Tibial nerve (tissue), 4 donors: ENCODE results near the gene SMIM10. TPM values are rescaled to one million over a fixed set of nuclear protein-coding genes. Genes with fewer than 3 reads are reported as not detected.

Source experiments
- DNase-seq, 2 donors: peaks; one replicate each; pipeline ENCODE4 v3.0.0-alpha.2; 2019; ENCODE audit warnings: low spot score in 2 of 2
- H3K27ac ChIP-seq, 4 donors: fragments of 200-600 bp; sonication (generic) in 3 of 4; one replicate each; pipeline ENCODE4 v1.5.1; 2017 to 2019; ENCODE audit warnings: mild to moderate bottlenecking in 1 of 4
- H3K27me3 ChIP-seq, 2 donors: fragments of 200-600 bp; sonication (generic) in 1 of 2; one replicate each; pipeline versions ENCODE4 v1.5.1 to v1.6.0; 2017 to 2019
- H3K36me3 ChIP-seq, 3 donors: fragments of 200-600 bp; sonication (generic); one replicate each; pipeline ENCODE4 v1.5.1; 2018 to 2019
- H3K4me1 ChIP-seq, 4 donors: fragments of 200-600 bp; sonication (generic) in 3 of 4; one replicate each; pipeline ENCODE4 v1.5.1; 2017 to 2019
- H3K4me3 ChIP-seq, 4 donors: fragments of 200-600 bp; sonication (generic) in 3 of 4; one replicate each; pipeline ENCODE4 v1.5.1; 2017 to 2019; ENCODE audit warnings: mild to moderate bottlenecking in 1 of 4, moderate library complexity in 1 of 4
- H3K9me3 ChIP-seq, 4 donors: fragments of 200-600 bp; sonication (generic) in 3 of 4; one replicate each; pipeline ENCODE4 v1.5.1; 2017 to 2019
- EP300 ChIP-seq, 2 donors: sonication (generic); formaldehyde crosslinking; IDR thresholded peaks; one replicate each; pipeline ENCODE4 v1.6.1; 2017; ENCODE audit warnings: antibody characterized with exemption in 2 of 2, mild to moderate bottlenecking in 1 of 2
- POLR2A ChIP-seq, 2 donors: fragments of 450-650 bp; IDR thresholded peaks; one replicate each; pipeline ENCODE4 v1.6.1; 2017; ENCODE audit warnings: antibody characterized with exemption in 2 of 2, mild to moderate bottlenecking in 2 of 2, moderate library complexity in 2 of 2
- WGBS, 2 donors: methylation state at CpG; one replicate each; pipeline ENCODE4 v1.1.5; 2018; 5-methylcytosine and 5-hydroxymethylcytosine counted together
- total RNA-seq, 4 donors: library from RNA; depleted of rRNA; stranded (reverse); fragments of >200 nt; gene quantifications; one replicate each; pipeline ENCODE4 v1.1.0, GENCODE V29; 2016
- TF ChIP-seq, protein P1 (sequence below), 5 experiments: fragments of 200-600 bp in 3 of 5; fragments of 450-650 bp in 2 of 5; sonication (generic) in 3 of 5; IDR thresholded peaks; one replicate each; pipeline ENCODE4 v1.5.1; 2016 to 2019; ENCODE audit warnings: antibody characterized with exemption in 5 of 5, mild to moderate bottlenecking in 3 of 5, moderate library complexity in 2 of 5

SMIM10 gene
- total RNA-seq, 4 donors from 2014 or later: 8.0 to 18.0 (median 16.0) TPM

DNA sequence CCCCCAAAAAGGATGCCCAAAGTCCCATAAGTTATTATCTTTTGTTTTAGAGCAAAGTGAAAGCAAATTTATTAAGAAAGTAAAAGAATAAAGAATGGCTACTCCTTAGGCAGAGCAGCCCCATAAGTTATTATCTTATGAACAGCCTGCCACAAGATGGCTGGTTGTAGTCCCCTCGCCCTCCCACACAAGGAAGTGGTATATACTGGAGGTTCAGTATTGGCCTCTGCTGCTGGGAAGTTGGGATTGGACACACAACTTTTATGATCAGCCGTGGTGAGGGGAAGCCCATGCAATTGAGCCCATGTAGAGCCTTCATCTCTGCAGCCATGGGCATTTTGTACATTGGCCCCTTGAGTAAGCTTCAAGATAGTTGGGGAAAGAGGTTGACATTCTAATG, 8.0 kb upstream of the SMIM10 start:
- DNase-seq: no peak
- WGBS, 2 donors: 72 to 93% methylated on average over 2 of the region's 2 CpGs
- no peak overlapping the region for H3K27ac ChIP-seq
- H3K4me3 ChIP-seq: no peak overlapping the region
- H3K36me3 ChIP-seq: no peaks in the 10 kb centered on the region
- no peaks in the 10 kb centered on the region for H3K9me3 ChIP-seq
- no peaks in the 10 kb centered on the region for H3K4me1 ChIP-seq
- TF ChIP-seq EP300 (IDR thresholded peaks at IDR 0.05): no peak
- TF ChIP-seq, protein P1, sequence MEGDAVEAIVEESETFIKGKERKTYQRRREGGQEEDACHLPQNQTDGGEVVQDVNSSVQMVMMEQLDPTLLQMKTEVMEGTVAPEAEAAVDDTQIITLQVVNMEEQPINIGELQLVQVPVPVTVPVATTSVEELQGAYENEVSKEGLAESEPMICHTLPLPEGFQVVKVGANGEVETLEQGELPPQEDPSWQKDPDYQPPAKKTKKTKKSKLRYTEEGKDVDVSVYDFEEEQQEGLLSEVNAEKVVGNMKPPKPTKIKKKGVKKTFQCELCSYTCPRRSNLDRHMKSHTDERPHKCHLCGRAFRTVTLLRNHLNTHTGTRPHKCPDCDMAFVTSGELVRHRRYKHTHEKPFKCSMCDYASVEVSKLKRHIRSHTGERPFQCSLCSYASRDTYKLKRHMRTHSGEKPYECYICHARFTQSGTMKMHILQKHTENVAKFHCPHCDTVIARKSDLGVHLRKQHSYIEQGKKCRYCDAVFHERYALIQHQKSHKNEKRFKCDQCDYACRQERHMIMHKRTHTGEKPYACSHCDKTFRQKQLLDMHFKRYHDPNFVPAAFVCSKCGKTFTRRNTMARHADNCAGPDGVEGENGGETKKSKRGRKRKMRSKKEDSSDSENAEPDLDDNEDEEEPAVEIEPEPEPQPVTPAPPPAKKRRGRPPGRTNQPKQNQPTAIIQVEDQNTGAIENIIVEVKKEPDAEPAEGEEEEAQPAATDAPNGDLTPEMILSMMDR (IDR thresholded peaks at IDR 0.05): no peak
- peaks cover 0 to 3% of the 10 kb centered on the region in 2 donors for H3K27me3 ChIP-seq

DNA sequence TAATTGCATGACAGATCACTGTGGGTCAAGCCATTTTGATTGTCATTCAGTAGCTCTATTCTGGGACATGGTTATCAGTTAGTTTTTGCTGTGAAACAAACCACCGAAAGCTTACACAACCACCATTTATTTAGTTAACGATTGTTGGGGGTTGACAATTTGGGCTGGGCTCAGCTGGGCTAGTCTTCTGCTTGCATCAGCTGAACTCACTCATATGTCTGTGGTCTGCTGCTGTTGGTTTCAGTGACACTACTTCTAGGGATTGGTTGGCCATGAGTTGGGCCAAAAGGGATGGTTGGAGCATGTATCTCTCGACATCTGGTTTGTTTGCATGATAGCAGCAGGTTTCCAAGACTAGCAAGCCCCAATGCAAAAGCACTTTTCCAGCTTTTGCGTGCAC, 5.3 kb upstream of the SMIM10 start:
- no peak for TF ChIP-seq POLR2A (IDR thresholded peaks at IDR 0.05)
- DNase-seq: no peak
- peaks cover 0 to 6% of the 10 kb centered on the region in 2 donors for H3K27me3 ChIP-seq
- H3K27ac ChIP-seq: no peak overlapping the region
- no peak overlapping the region for H3K4me3 ChIP-seq
- 81 to 89% methylated on average over 4 of the region's 4 CpGs for whole genome bisulfite sequencing, 2 donors
- H3K9me3 ChIP-seq: no peaks in the 10 kb centered on the region
- H3K36me3 ChIP-seq: no peaks in the 10 kb centered on the region
- H3K4me1 ChIP-seq: peaks cover 0 to 2% (median 0%) of the 10 kb centered on the region in 4 donors

DNA sequence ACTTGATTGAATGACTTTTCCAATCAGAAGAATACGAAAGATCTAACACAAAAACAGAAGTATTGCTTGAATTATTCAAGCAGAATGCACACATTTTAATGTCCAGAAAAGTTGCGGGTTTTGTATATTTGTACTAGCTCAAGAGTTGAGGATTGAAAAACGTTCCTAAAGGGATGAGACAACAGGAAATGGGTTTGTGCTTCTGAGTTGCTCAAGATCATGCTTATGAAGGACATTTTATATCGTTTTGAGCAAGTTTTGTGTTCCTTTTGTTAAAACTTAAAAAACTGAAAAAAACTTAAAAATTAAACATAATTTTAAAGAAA, 353 bp upstream of the SMIM10 start:
- WGBS, 2 donors: 26 to 40% methylated on average over 4 of the region's 4 CpGs
- no peak for DNase-seq
- H3K4me1 ChIP-seq: peaks cover 0 to 12% (median 0%) of the 10 kb centered on the region in 4 donors
- H3K36me3 ChIP-seq: no peaks in the 10 kb centered on the region
- TF ChIP-seq, protein P1 (IDR thresholded peaks at IDR 0.05): no peak
- TF ChIP-seq POLR2A (IDR thresholded peaks at IDR 0.05) (no peak), EP300 (IDR thresholded peaks at IDR 0.05) (no peak)
- peaks cover 0 to 3% of the 10 kb centered on the region in 2 donors for H3K27me3 ChIP-seq
- H3K4me3 ChIP-seq: peak overlapping the region; percentile 35 to 60 (median 52)
- H3K27ac ChIP-seq: peak overlapping the region in 3 of 4 donors; percentile 34 to 82 (median 53)
- no peaks in the 10 kb centered on the region for H3K9me3 ChIP-seq

DNA sequence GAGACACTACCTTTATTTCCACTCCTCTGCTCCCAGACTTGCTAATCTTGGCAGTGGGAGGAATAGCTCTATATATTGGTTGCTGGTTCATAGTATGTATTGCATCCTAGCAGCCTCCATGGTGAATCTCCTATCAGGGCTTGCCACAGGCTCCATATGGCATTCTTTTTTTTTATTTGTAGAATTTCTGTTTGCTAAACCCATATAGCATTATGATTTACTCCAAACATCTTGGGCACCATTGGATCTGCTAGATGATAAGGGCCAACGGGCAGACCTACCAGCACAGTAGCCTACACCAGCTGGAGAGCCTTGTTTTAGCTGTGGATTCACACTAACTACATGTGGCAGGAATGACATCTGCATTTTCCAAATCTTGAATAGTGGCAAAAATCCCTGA, 6.9 kb downstream of the SMIM10 start:
- no peak overlapping the region for H3K4me3 ChIP-seq
- no peaks in the 10 kb centered on the region for H3K4me1 ChIP-seq
- no peaks in the 10 kb centered on the region for H3K36me3 ChIP-seq
- no peaks in the 10 kb centered on the region for H3K9me3 ChIP-seq
- no peaks in the 10 kb centered on the region for H3K27me3 ChIP-seq
- TF ChIP-seq, protein P1 (IDR thresholded peaks at IDR 0.05): no peak
- TF ChIP-seq POLR2A (IDR thresholded peaks at IDR 0.05) (no peak), EP300 (IDR thresholded peaks at IDR 0.05) (no peak)
- WGBS, 2 donors: 65 to 80% methylated on average over 1 of the region's 1 CpG
- H3K27ac ChIP-seq: no peak overlapping the region
- DNase-seq: no peak

DNA sequence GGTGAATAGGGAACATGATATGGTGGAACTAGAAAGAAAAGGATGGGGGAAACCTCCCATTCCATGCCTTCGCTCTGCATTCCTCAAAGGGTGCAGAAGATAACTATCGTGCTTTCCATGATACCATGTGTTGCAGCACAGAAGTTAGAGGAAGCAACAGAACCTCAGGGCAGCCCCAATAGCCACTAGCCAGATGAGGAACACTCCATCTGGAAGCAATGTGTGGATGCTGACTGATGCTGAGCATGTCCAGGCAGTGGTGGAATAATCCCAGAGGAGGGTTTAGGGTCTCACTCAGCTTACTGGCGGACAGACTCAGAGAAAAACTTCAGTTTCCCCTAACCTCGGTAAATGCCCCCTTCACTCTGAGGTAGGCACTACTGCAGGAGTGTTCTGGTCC, 7.5 kb downstream of the SMIM10 start:
- Histone ChIP-seq H3K27ac (no peak overlapping the region), H3K4me3 (no peak overlapping the region), H3K4me1 (no peaks in the 10 kb centered on the region), H3K9me3 (no peaks in the 10 kb centered on the region), H3K36me3 (no peaks in the 10 kb centered on the region), H3K27me3 (no peaks in the 10 kb centered on the region)
- WGBS, 2 donors: 76 to 93% methylated on average over 4 of the region's 4 CpGs
- DNase-seq: no peak
- no peak for TF ChIP-seq EP300 (IDR thresholded peaks at IDR 0.05)
- TF ChIP-seq, protein P1 (IDR thresholded peaks at IDR 0.05): no peak
- TF ChIP-seq POLR2A (IDR thresholded peaks at IDR 0.05): no peak

DNA sequence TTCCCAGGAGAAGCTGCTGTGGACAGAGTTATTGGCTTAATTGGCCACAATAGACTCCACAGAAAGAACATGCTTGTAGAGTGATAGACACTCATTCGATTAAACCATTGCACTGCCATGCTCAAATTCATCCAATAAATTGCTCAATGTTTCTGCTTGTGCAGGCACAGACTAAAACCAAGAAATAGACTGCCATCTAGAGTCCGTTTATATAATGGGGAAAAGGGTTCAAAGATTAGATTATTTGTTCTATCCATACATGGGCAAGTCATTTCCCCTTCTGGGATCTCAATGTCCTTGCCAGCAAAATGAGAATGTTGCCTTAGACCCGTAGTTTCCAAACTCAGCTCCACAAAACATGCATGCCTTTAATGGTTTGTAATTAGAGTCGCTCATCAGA, 8.7 kb downstream of the SMIM10 start:
- Histone ChIP-seq H3K4me1 (peaks cover 0 to 4% (median 0%) of the 10 kb centered on the region in 4 donors), H3K27me3 (no peaks in the 10 kb centered on the region), H3K27ac (peak overlapping the region in 1 of 4 donors; percentile 52), H3K9me3 (no peaks in the 10 kb centered on the region), H3K36me3 (no peaks in the 10 kb centered on the region), H3K4me3 (no peak overlapping the region)
- no peak for DNase-seq
- 20 to 22% methylated on average over 4 of the region's 4 CpGs for WGBS, 2 donors
- TF ChIP-seq, protein P1 (IDR thresholded peaks at IDR 0.05): peak; percentile 18 to 51 (median 35)
- TF ChIP-seq POLR2A (IDR thresholded peaks at IDR 0.05): no peak
